Neural progenitor cell (in vitro differentiated cells): ENCODE results near the gene NUP93. TPM values are rescaled to one million over a fixed set of nuclear protein-coding genes. Genes with fewer than 3 reads are reported as not detected.

Experiments
- DNase-seq: peaks from one replicate; pipeline ENCODE4 v3.0.0-alpha.2; 2016; ENCODE audit warnings: low spot score
- H2AFZ ChIP-seq: fragments of 200-600 bp; sonication (generic); replicated peaks from 2 replicates; pipeline ENCODE4 v1.6.1; 2016; ENCODE audit warnings: antibody characterized with exemption
- H3F3A ChIP-seq: fragments of 200-600 bp; sonication (generic); 2 replicates; pipeline ENCODE4 v1.6.1; 2016; ENCODE audit warnings: antibody characterized with exemption, low read depth
- H3K27ac ChIP-seq: fragments of 200-600 bp; sonication (generic); 2 replicates; pipeline ENCODE4 v1.5.1; 2016; ENCODE audit warnings: mild to moderate bottlenecking
- H3K27me3 ChIP-seq: fragments of 200-600 bp; sonication (generic); 2 replicates; pipeline ENCODE4 v1.6.1; 2016; ENCODE audit warnings: mild to moderate bottlenecking, moderate library complexity
- H3K36me3 ChIP-seq: fragments of 200-600 bp; sonication (generic); 2 replicates; pipeline ENCODE4 v1.5.1; 2016
- H3K4me1 ChIP-seq: fragments of 200-600 bp; sonication (generic); 2 replicates; pipeline ENCODE4 v1.6.1; 2016; ENCODE audit warnings: mixed run types
- H3K4me2 ChIP-seq: fragments of 200-600 bp; sonication (generic); 2 replicates; pipeline ENCODE4 v1.6.1; 2016
- H3K4me3 ChIP-seq: fragments of 200-600 bp; sonication (generic); 2 replicates; pipeline ENCODE4 v1.5.1; 2016
- H3K79me2 ChIP-seq: fragments of 200-600 bp; sonication (generic); 2 replicates; pipeline ENCODE4 v1.6.1; 2016; ENCODE audit warnings: low read depth
- H3K9ac ChIP-seq: fragments of 200-600 bp; sonication (generic); 2 replicates; pipeline ENCODE4 v1.6.1; 2016
- H3K9me3 ChIP-seq: fragments of 200-600 bp; sonication (generic); 2 replicates; pipeline ENCODE4 v1.5.1; 2016; ENCODE audit warnings: low read depth
- H4K20me1 ChIP-seq: fragments of 200-600 bp; sonication (generic); 2 replicates; pipeline ENCODE4 v1.6.1; 2016; ENCODE audit warnings: low read depth
- H3K27ac Mint-ChIP-seq: 3 replicates; pipeline ENCODE4 v1.8.0; 2021; ENCODE audit warnings: mixed read lengths
- H3K27me3 Mint-ChIP-seq: 2 replicates; pipeline ENCODE4 v1.8.0; 2022; ENCODE audit warnings: low read depth, mild to moderate bottlenecking, inconsistent platforms, moderate library complexity, mixed read lengths; ENCODE audit not compliant: insufficient read depth
- H3K36me3 Mint-ChIP-seq: 3 replicates; pipeline ENCODE4 v1.8.0; 2021; ENCODE audit warnings: mixed read lengths
- H3K4me1 Mint-ChIP-seq: 3 replicates; pipeline ENCODE4 v1.8.0; 2021; ENCODE audit warnings: mixed read lengths
- H3K4me3 Mint-ChIP-seq: 3 replicates; pipeline ENCODE4 v1.8.0; 2021; ENCODE audit warnings: mild to moderate bottlenecking, moderate library complexity, mixed read lengths
- H3K9me3 Mint-ChIP-seq: 3 replicates; pipeline ENCODE4 v1.8.0; 2020; ENCODE audit warnings: mixed read lengths
- CTCF ChIP-seq: fragments of 200-600 bp; sonication (generic); IDR thresholded peaks from 2 replicates; pipeline ENCODE4 v1.5.1; 2017; ENCODE audit warnings: antibody characterized with exemption, mild to moderate bottlenecking
- EZH2 ChIP-seq: fragments of 200-600 bp; sonication (generic); IDR thresholded peaks from 2 replicates; pipeline ENCODE4 v1.6.1; 2017; ENCODE audit warnings: antibody characterized with exemption, mild to moderate bottlenecking, moderate library complexity
- EZH2phosphoT487 ChIP-seq: fragments of 200-600 bp; sonication (generic); IDR thresholded peaks from 2 replicates; pipeline ENCODE4 v1.6.1; 2017; ENCODE audit warnings: antibody characterized with exemption
- total RNA-seq: library from RNA; depleted of rRNA; stranded (reverse); fragments of >200 nt; gene quantifications from 2 replicates; pipeline ENCODE4 v1.2.3, GENCODE V29; 2015; ENCODE audit warnings: low replicate concordance

NUP93 gene
- total RNA-seq, 1 donor from 2014 or later: 116 TPM

- Mint-ChIP-seq H3K4me1 (peaks cover 9% of the 10 kb centered on the region), H3K4me3 (no peak overlapping the region), H3K27ac (no peak overlapping the region), H3K27me3 (peaks cover under 1% of the 10 kb centered on the region), H3K9me3 (peaks cover 6% of the 10 kb centered on the region), H3K36me3 (peaks cover 21% of the 10 kb centered on the region)
- H3K79me2 ChIP-seq: peaks cover 74% of the 10 kb centered on the region
- no peak overlapping the region for H3K4me2 ChIP-seq
- H3K4me1 ChIP-seq: peaks cover 5% of the 10 kb centered on the region
- TF ChIP-seq CTCF (no peak), EZH2phosphoT487 (no peak), EZH2 (no peak)
- H3K9me3 ChIP-seq: no peaks in the 10 kb centered on the region
- no peaks in the 10 kb centered on the region for H3K36me3 ChIP-seq
- H4K20me1 ChIP-seq: peaks cover 54% of the 10 kb centered on the region
- no peak overlapping the region for H3K4me3 ChIP-seq
- H3F3A ChIP-seq: no peaks in the 10 kb centered on the region
- H3K27me3 ChIP-seq: no peaks in the 10 kb centered on the region
- no peak overlapping the region for H2AFZ ChIP-seq
- no peak overlapping the region for H3K9ac ChIP-seq
- no peak overlapping the region for H3K27ac ChIP-seq
- no peak for DNase-seq
Observed at GRCh38 chr16:56748826-56749225, 18.9 kb downstream of the NUP93 start.

GRCh38 chr16:56749672-56750491 lies 20.0 kb downstream of the NUP93 start:
- Mint-ChIP-seq H3K27me3 (peaks cover 2% of the 10 kb centered on the region), H3K4me1 (peaks cover 3% of the 10 kb centered on the region), H3K27ac (no peak overlapping the region), H3K9me3 (peaks cover 14% of the 10 kb centered on the region), H3K4me3 (no peak overlapping the region), H3K36me3 (peaks cover 25% of the 10 kb centered on the region)
- H3K79me2 ChIP-seq: peaks cover 73% of the 10 kb centered on the region
- H2AFZ ChIP-seq: no peak overlapping the region
- TF ChIP-seq EZH2phosphoT487 (no peak), EZH2 (no peak), CTCF (no peak)
- H3K9me3 ChIP-seq: peaks cover 7% of the 10 kb centered on the region
- H4K20me1 ChIP-seq: peaks cover 44% of the 10 kb centered on the region
- no peak overlapping the region for H3K4me2 ChIP-seq
- H3K4me1 ChIP-seq: peaks cover 5% of the 10 kb centered on the region
- H3K4me3 ChIP-seq: no peak overlapping the region
- H3K27me3 ChIP-seq: no peaks in the 10 kb centered on the region
- H3K27ac ChIP-seq: no peak overlapping the region
- no peak overlapping the region for H3K9ac ChIP-seq
- DNase-seq: no peak
- H3K36me3 ChIP-seq: no peaks in the 10 kb centered on the region
- no peaks in the 10 kb centered on the region for H3F3A ChIP-seq

GRCh38 chr16:56753410-56753809 lies 23.5 kb downstream of the NUP93 start:
- Histone ChIP-seq H3K36me3 (no peaks in the 10 kb centered on the region), H4K20me1 (peaks cover 10% of the 10 kb centered on the region), H3K79me2 (peaks cover 54% of the 10 kb centered on the region), H3K4me2 (no peak overlapping the region), H3K27ac (no peak overlapping the region), H3K27me3 (no peaks in the 10 kb centered on the region), H3K9ac (no peak overlapping the region), H2AFZ (no peak overlapping the region), H3K4me1 (no peaks in the 10 kb centered on the region), H3K9me3 (peaks cover 7% of the 10 kb centered on the region), H3F3A (no peaks in the 10 kb centered on the region), H3K4me3 (no peak overlapping the region)
- TF ChIP-seq EZH2 (no peak), EZH2phosphoT487 (no peak), CTCF (no peak)
- H3K27me3 Mint-ChIP-seq: peaks cover 4% of the 10 kb centered on the region
- peaks cover 28% of the 10 kb centered on the region for H3K36me3 Mint-ChIP-seq
- no peak overlapping the region for H3K4me3 Mint-ChIP-seq
- H3K4me1 Mint-ChIP-seq: no peaks in the 10 kb centered on the region
- DNase-seq: no peak
- no peak overlapping the region for H3K27ac Mint-ChIP-seq
- H3K9me3 Mint-ChIP-seq: peaks cover 19% of the 10 kb centered on the region
